ENCODE measurements around the gene SNRPD1.
A peak's percentile ranks its signal among the peaks of the same experiment; 100 is the strongest.
"Not testable (repeated sequence)": the region's sequence is repeated elsewhere in the genome, so short reads cannot be mapped to it uniquely, and the experiment has no call there.

The SNRPD1 gene

DNA sequence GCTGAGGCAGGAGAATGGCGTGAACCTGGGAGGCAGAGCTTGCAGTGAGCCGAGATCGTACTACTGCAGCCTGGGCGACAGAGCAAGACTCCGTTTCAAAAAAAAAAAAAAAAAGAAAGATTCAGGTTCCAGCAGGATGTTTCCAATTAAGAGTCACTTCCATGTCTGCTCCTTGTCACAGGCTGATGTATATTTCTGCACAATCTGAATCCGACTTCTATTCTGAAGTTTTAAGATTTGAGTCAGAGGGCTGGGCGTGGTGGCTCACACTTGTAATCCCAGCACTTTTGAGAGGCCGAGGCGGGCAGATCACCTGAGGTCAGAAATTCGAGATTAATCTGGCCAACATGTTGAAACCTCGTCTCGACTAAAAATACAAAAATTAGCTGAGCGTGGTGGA lies 24.7 kb downstream of the SNRPD1 start:
- no peak for DNase-seq (ENCODE audit: low read depth)

DNA sequence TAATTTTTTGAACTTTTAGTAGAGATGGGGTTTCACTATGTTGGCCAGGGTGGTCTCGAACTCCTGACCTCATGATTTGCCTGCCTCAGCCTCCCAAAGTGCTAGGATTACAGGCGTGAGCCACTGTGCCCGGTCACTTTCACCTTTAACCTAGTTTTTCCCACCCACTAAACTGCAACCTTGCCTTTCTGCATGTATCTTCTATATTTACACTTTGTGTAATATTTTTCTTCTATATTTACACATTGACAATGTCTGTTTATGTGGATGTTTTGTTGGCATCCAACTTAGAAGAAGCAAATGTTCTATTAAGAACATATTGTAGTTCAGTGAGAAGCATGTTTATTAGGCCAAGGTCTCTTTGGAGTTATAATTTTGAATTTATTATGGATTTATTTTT lies 26.7 kb downstream of the SNRPD1 start:
- DNase-seq (ENCODE audit: low read depth): no peak

GRCh38 chr18:21640375-21640774 lies 28.3 kb downstream of the SNRPD1 start:
- not testable (repeated sequence) for DNase-seq (ENCODE audit: low read depth)

GRCh38 chr18:21650311-21650710 lies 38.2 kb downstream of the SNRPD1 start:
- no peak for DNase-seq (ENCODE audit: low read depth)

DNA sequence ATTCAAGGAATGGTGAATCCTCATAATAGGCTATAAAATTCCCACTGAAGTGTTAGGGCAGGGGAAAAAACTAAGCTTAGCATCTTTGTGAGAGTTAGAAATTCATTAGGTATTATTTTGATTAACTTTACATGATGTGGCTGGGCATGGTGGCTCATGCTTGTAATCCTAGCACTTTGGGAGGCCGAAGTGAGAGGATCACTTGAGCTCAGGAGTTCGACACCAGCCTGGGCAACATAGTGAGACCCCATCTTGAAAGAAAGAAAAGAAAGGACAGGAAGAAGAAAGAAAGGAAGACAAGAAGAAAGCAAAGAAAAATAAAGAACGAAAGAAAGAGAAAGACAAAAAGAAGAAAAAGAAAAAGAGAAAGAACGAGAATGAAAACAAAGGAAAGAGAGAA lies 40.0 kb downstream of the SNRPD1 start:
- no peak for DNase-seq (ENCODE audit: low read depth)

- no peak for DNase-seq (ENCODE audit: low read depth)
Observed at GRCh38 chr18:21653361-21653760, 41.2 kb downstream of the SNRPD1 start.

DNA sequence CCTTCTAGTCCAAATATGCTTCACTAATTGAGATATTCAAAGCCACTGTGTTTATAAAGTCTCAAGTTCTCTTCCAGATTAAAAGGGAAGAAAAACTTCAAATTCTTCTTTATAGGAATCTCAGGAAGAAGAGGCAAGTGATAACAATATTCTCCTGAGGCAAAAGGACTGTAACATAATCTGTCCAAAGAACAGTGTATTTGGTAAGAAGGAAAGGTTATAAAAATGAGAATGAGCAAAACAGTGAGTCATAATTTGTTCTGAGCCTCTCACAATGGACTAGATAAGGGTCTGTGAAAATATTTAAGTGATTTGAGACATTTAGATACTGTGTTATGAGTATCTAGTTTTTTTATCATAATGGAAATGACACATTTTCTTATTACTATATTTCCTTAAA lies 44.3 kb downstream of the SNRPD1 start:
- DNase-seq (ENCODE audit: low read depth): peak; percentile 35

DNA sequence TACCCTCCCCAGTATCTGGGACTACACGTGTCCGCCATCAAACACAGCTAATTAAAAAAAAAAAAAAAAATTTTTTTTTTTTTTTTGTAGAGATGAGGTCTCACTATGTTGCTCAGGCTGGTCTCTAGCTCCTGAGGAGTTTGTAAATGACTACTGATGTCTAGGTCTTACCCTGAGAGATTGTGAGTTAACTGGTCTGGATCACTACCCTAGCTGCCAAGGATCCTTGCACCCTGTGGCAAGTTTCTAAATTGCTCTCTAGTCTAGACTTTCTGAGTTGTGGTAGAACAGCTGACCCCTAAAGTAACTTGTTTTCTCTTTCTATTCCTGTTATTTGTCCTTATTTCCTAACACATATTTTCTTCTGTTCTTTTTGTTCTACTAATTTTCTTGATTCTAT lies 48.0 kb downstream of the SNRPD1 start:
- no peak for DNase-seq (ENCODE audit: low read depth)

GRCh38 chr18:21662581-21662980 lies 50.5 kb downstream of the SNRPD1 start:
- DNase-seq (ENCODE audit: low read depth): no peak

DNA sequence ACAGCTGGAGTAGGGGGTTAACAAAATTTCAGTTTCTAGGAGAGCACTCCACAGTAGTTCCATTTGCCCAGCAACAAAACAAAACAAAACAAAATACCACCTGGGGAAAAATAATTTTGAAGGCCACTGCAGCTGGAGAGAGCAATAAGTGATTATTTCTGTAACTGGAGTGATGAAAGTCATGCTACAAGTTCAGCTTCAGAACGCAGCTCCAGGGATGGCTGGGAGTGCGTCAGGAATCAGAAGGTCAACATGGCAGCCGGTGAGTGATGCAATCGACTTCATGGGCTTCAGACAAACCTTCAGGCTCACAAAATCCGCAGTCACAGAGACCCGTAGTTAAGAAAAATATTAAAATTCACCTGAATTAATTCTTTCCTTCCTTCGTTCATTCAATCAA lies 51.5 kb downstream of the SNRPD1 start:
- no peak for DNase-seq (ENCODE audit: low read depth)

GRCh38 chr18:21664069-21664468 lies 52.0 kb downstream of the SNRPD1 start:
- no peak for DNase-seq (ENCODE audit: low read depth)

- no peak for DNase-seq (ENCODE audit: low read depth)
Observed at GRCh38 chr18:21669736-21670285, 57.7 kb downstream of the SNRPD1 start.

GRCh38 chr18:21672521-21673267 lies 60.6 kb downstream of the SNRPD1 start:
- DNase-seq (ENCODE audit: low read depth): no peak

DNA sequence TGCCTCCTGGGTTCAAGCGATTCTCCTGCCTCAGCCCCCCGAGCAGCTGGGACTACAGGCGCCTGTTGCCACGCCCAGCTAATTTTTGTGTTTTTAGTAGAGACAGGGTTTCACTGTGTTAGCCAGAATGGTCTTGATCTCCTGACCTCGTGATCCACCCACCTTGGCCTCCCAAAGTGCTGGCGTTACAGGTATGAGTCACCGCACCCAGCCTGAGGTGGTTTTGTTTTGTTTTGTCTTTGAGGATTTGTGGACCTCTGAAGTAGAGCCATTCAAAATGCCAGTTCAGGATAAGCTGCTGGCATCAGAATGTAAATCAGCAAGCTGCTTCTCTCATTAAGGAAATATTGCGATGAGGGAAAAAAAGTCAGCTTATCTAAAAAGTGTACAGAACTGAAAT lies 63.2 kb downstream of the SNRPD1 start:
- DNase-seq (ENCODE audit: low read depth): not testable (repeated sequence)

GRCh38 chr18:21678859-21679258 lies 66.7 kb downstream of the SNRPD1 start:
- DNase-seq (ENCODE audit: low read depth): no peak

- DNase-seq (ENCODE audit: low read depth): no peak
Observed at GRCh38 chr18:21680161-21680560, 68.0 kb downstream of the SNRPD1 start.

DNA sequence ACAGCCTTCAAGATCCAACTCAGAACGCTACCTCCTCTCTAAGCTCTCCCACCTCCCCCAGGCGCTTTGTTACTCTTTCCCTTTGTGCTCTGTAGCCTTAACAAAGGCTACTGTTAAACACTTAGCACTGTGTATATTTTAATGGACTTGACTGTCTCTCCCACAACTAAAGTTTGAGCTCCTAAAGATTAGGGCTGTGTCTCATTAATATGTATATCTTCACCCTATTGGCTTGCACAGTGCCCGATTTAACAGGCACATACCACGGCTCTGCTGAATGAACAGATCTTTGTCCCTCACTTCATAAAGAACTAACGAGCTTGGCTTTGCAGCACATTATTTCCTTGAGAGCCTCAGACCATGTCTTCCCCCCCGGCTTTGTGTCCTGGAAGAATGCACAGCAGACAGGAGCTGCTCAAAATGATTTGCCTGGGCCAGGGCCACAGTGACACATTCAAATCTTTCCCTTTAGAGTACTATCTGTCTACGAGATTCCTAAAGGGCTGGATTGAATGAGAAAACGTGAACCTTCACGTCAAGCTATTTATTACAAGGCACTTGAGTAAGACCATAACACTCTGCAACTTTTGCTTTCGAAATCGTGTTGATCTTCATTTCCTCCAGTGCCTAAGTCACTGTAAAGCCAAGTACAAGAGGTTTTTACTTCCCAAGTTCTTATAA lies 70.4 kb downstream of the SNRPD1 start:
- DNase-seq (ENCODE audit: low read depth): no peak
